Heart right ventricle (tissue), 16 donors: ENCODE results near the gene RPS27L. TPM values are rescaled to one million over a fixed set of nuclear protein-coding genes. Genes with fewer than 3 reads are reported as not detected.

Experiments used
- ATAC-seq, 8 donors: fragments of 200-7000 bp; cut with Tn5 transposase; one replicate each; pipeline ENCODE4 v1.9.1; 2020; ENCODE audit warnings: mild to moderate bottlenecking in 8 of 8, moderate library complexity in 8 of 8, moderate number of reproducible peaks in 1 of 8
- DNase-seq, 2 donors: peaks; one replicate each; pipeline ENCODE4 v3.0.0-alpha.2; 2020
- H3K27ac ChIP-seq, 10 donors: fragments of 200-600 bp; sonication (generic) in 2 of 10; one replicate each; pipeline versions ENCODE4 v1.5.0 to v1.8.0; 2020 to 2022; ENCODE audit warnings: mild to moderate bottlenecking in 3 of 10
- H3K27me3 ChIP-seq, 7 donors: fragments of 200-600 bp; one replicate each; pipeline ENCODE4 v1.8.0; 2021 to 2022; ENCODE audit warnings: mild to moderate bottlenecking in 2 of 7
- H3K36me3 ChIP-seq, 9 donors: fragments of 200-600 bp; sonication (generic) in 1 of 9; one replicate each; pipeline versions ENCODE4 v1.5.0 to v1.8.0; 2020 to 2022; ENCODE audit warnings: mild to moderate bottlenecking in 2 of 9
- H3K4me1 ChIP-seq, 9 donors: fragments of 200-600 bp; sonication (generic) in 1 of 9; one replicate each; pipeline versions ENCODE4 v1.5.0 to v1.8.0; 2020 to 2022; ENCODE audit warnings: mild to moderate bottlenecking in 4 of 9
- H3K4me3 ChIP-seq, 10 donors: fragments of 200-600 bp; sonication (generic) in 2 of 10; one replicate each; pipeline versions ENCODE4 v1.5.0 to v1.8.0; 2020 to 2022; ENCODE audit warnings: mild to moderate bottlenecking in 7 of 10, moderate library complexity in 2 of 10
- H3K9me3 ChIP-seq, 11 donors: fragments of 200-600 bp in 10 of 11; sonication (generic) in 2 of 11; one replicate each; pipeline versions ENCODE4 v1.5.0 to v1.8.0; 2013 to 2022; ENCODE audit warnings: mild to moderate bottlenecking in 2 of 11, control low read depth in 1 of 11, moderate library complexity in 1 of 11
- CTCF ChIP-seq, 9 donors: fragments of 200-600 bp; sonication (generic) in 2 of 9; IDR thresholded peaks; one replicate each; pipeline versions ENCODE4 v1.5.0 to v1.8.0; 2021 to 2022; ENCODE audit warnings: antibody characterized with exemption in 9 of 9, mild to moderate bottlenecking in 5 of 9, moderate library complexity in 1 of 9
- WGBS, 2 donors: extraction: QIAGEN DNeasy Blood & Tissue Kit; methylation state at CpG; one replicate each; pipeline ENCODE4 v1.1.7; 2013; ENCODE audit warnings: inconsistent platforms in 1 of 2; 5-methylcytosine and 5-hydroxymethylcytosine counted together
- intact Hi-C, 10 donors: fragments of 100-400 bp; cut with DNase I; formaldehyde crosslinking; loops; one replicate each; pipeline versions ENCODE4 v1.11.1 to v1.14.2; 2022
- polyA plus RNA-seq, 2 donors: library from polyadenylated mRNA; stranded (reverse); fragments of 200-250 nt; gene quantifications; one replicate each; pipeline ENCODE4 v1.2.3, GENCODE V29; 2013
- total RNA-seq, 10 donors: library from RNA; stranded (reverse); fragmentation: NEBNext Ultra II Directional in 3 of 10; extraction: Animal tissue kit (Norgen Biotek cat#: 25700) in 3 of 10; gene quantifications; one replicate each; pipeline versions ENCODE4 v1.2.1 to v1.2.4, GENCODE V29; 2021 to 2023
- donor health status: Arrhythmogenic right ventricular cardiomyopathy.
- donor health status: ischemic (EF 13 %, LVEDD 7.1; RV severe dilation, severe dysfunction).
- donor health status: healthy with polysubstance abuse.
- donor health status: DM: no; HTN: yes; CAD: no.
- donor health status: DM: no; HTN: no; CAD: no.
- donor health status: ischemic (EF 25% LVEDD 6.9; RV normal size, moderate dysfunction).
- donor health status: ischemic (EF 25% LVEDD 5.7; RV mildly dilated, moderate dysfunction).
- donor health status: healthy.
- donor health status: DM: yes; HTN: yes; CAD: no.
- donor health status: Ischemic cardiomyopathy.
- donor health status: ischemic (EF 35%, LVEDD 5.7; RV mildly dilated, moderate dysfunction).
- donor health status: nonischemic (EF 11% LVEDD 7.7; RV severe dilation, severe dysfunction).
- donor health status: DM: yes; HTN: yes; CAD: no.
- donor health status: PGD.
- donor health status: ischemic (EF 29% LVEDD 5.4; RV normal size, mild dysfunction).
- donor health status: nonischemic (EF 23%, LVEDD 6.1; RV moderate dilation, normal function).

Gene RPS27L
- total and polyA plus RNA-seq, 12 donors = 70.6 to 177 (median 130) TPM

GRCh38 chr15:63160638-63161037 lies 3.4 kb upstream of the RPS27L start:
- intact Hi-C loops = no loop called here
- ATAC-seq = no peak
- Histone ChIP-seq H3K4me3 (no peak overlapping the region), H3K9me3 (no peaks in the 10 kb centered on the region), H3K27ac (no peak overlapping the region), H3K4me1 (peaks cover 2 to 14% (median 6%) of the 10 kb centered on the region in 9 donors), H3K36me3 (peaks cover 0 to 2% (median 0%) of the 10 kb centered on the region in 9 donors), H3K27me3 (no peaks in the 10 kb centered on the region)
- DNase-seq = no peak
- no peak for TF ChIP-seq CTCF (IDR thresholded peaks at IDR 0.05)

GRCh38 chr15:63157891-63158431 lies 684 bp upstream of the RPS27L start:
- Histone ChIP-seq H3K27me3 (no peaks in the 10 kb centered on the region), H3K4me3 (peak overlapping the region; percentile 56 to 99 (median 82)), H3K27ac (peak overlapping the region; percentile 87 to 99 (median 97)), H3K9me3 (no peaks in the 10 kb centered on the region), H3K36me3 (peaks cover 0 to 29% (median 0%) of the 10 kb centered on the region in 9 donors), H3K4me1 (peaks cover 5 to 36% (median 26%) of the 10 kb centered on the region in 9 donors)
- peak in 1 of 2 donors; percentile 62 for DNase-seq
- 5% methylated on average over 18 of the region's 18 CpGs for WGBS, 2 donors
- intact Hi-C loops = loop anchor here in 5 of 10 donors (2.0 to 10.0 kb wide), 4 partner anchors 31 to 119 kb away; partner anchors contain the start of genes APH1B (in 4 of the 5), RAB8B (in 2 of the 5) and LACTB (in 1 of the 5)
- TF ChIP-seq CTCF (IDR thresholded peaks at IDR 0.05) = peak in 3 of 9 donors; percentile 30 to 39 (median 39)
- ATAC-seq = peak; percentile 25 to 61 (median 44)

- H3K36me3 ChIP-seq = peaks cover 0 to 41% (median under 1%) of the 10 kb centered on the region in 9 donors
- peak; percentile 15 to 63 (median 44) for ATAC-seq
- H3K4me3 ChIP-seq = peak overlapping the region; percentile 56 to 99 (median 82)
- intact Hi-C loops = loop anchor here in 5 of 10 donors (2.0 to 10.0 kb wide), 4 partner anchors 32 to 121 kb away; partner anchors contain the start of genes APH1B (in 4 of the 5), LACTB (in 1 of the 5) and RAB8B (in 1 of the 5)
- no peak for TF ChIP-seq CTCF (IDR thresholded peaks at IDR 0.05)
- peaks cover 5 to 37% (median 26%) of the 10 kb centered on the region in 9 donors for H3K4me1 ChIP-seq
- peak; percentile 19 to 20 for DNase-seq
- WGBS, 2 donors = 0% methylated on average over 16 of the region's 16 CpGs
- H3K9me3 ChIP-seq = no peaks in the 10 kb centered on the region
- H3K27ac ChIP-seq = peak overlapping the region; percentile 87 to 99 (median 97)
- no peaks in the 10 kb centered on the region for H3K27me3 ChIP-seq
Observed at GRCh38 chr15:63156755-63157117, 541 bp downstream of the RPS27L start.

GRCh38 chr15:63156086-63156710 lies 1.1 kb downstream of the RPS27L start:
- ATAC-seq = no peak
- 11 to 14% methylated on average over 10 of the region's 10 CpGs for WGBS, 2 donors
- peak in 1 of 9 donors; percentile 7 for TF ChIP-seq CTCF (IDR thresholded peaks at IDR 0.05)
- Histone ChIP-seq H3K9me3 (no peaks in the 10 kb centered on the region), H3K27me3 (no peaks in the 10 kb centered on the region), H3K4me1 (peaks cover 5 to 37% (median 26%) of the 10 kb centered on the region in 9 donors), H3K4me3 (peak overlapping the region; percentile 56 to 99 (median 82)), H3K36me3 (peaks cover 0 to 47% (median 6%) of the 10 kb centered on the region in 9 donors), H3K27ac (peak overlapping the region; percentile 87 to 99 (median 97))
- no peak for DNase-seq
- intact Hi-C loops = loop anchor here in 5 of 10 donors (2.0 to 10.0 kb wide), 4 partner anchors 33 to 121 kb away; partner anchors contain the start of genes APH1B (in 4 of the 5), LACTB (in 1 of the 5) and RAB8B (in 1 of the 5)
